HG02678 (cell line): Measurements from ENCODE around the gene RAET1L.
"Not testable (repeated sequence)": the region's sequence is repeated elsewhere in the genome, so short reads cannot be mapped to it uniquely, and the experiment has no call there.

Source experiments
- ATAC-seq: cut with Tn5 transposase; IDR thresholded peaks from one replicate; pipeline ENCODE4 v1.9.1; 2021; ENCODE audit warnings: mild to moderate bottlenecking, moderate library complexity; ENCODE audit not compliant: unreplicated experiment

Gene RAET1L, protein sequence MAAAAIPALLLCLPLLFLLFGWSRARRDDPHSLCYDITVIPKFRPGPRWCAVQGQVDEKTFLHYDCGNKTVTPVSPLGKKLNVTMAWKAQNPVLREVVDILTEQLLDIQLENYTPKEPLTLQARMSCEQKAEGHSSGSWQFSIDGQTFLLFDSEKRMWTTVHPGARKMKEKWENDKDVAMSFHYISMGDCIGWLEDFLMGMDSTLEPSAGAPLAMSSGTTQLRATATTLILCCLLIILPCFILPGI

DNA sequence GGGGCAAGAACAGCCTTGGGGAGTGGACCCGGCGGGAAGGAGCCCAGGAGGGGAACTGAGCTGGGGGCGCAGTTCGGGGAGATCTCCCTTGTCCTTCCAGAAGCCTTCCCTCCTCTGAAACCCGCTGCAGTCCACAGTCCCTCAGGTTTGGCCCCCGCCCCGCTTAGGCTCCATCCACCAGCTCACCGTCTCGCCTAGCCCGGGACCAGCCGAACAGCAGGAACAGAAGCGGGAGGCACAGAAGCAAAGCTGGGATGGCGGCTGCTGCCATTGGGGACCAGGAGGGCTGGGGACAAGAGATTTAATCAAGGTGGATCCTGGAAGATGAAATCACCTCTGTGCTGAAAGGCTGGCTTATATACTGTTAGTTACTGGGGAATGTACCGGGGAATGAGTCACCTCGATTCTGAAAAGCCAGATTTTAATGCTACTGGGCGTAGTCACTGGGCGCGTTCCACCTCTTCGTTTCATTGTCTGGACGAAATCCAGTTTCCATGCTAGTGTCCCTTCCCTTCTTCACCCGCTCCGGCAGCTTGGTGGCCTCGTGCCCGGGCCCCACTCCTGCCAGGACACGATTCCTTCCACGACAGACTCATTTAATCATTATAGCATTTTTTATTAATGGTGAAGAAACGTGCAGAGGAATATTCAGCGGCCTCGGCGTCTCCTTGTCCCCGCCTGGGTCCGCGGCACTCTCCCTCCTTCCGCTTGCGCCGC is at the start of gene RAET1L:
TSS of gene RAET1L (minus strand) at position 332 of the 717 bp plus-strand sequence. CDS start at position 271, 61 bp downstream.
- ATAC-seq = no peak

- no peak for ATAC-seq
Observed at GRCh38 chr6:150075034-150075421, 49.7 kb upstream of the RAET1L start.

DNA sequence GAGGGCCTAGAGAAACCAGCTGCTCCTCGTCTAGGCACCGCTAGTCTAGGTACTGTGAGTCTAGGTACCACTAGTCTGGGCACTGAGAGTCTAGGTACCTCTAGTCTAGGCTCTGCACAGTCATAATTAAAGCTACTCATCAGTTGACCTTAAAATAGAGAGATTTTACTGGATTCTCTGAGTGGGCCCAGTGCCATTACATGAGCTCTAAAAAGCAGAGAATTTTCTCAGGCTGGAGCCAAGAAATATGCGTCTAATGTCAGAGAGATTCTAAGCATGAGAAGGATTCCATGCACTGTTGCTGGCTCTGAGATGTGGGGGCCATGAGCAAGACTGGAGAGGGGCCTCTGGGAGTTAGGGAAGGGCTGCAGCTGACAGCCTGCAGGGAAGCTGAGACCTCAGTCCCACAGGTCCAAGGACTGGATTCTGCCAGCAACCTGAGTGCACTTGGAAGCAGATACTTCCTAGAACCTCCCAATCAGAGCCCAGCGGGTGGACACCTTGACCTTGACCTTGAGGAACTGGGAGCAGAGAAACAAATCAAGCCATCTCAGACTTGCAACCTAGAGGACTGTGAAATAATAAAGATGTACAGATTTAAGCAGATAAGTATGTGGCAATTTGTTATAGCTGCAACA is 49.2 kb upstream of the RAET1L start:
- not testable (repeated sequence) for ATAC-seq

DNA sequence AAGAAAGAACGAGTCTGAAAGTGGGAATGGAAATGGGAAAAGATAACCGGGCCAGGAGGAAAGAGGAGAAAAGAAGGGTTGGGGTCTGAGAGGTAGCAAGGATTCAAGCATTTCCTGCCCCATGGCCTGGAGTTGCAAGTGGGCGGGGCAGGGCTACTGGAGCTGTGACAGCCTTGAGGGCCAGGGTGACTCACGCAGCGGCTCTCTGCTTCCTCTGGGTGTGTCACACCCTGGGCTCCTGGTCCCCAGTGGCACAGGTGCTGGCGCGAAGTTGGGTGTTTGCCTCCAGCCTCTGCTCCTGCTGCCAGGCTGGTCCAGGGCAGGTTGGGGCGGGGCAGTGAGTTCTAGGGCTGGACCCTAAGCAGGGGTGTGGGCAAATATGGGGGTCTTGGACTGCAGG is 46.9 kb upstream of the RAET1L start:
- ATAC-seq = no peak

- no peak for ATAC-seq
Observed at GRCh38 chr6:150070236-150070818, 45.0 kb upstream of the RAET1L start.

DNA sequence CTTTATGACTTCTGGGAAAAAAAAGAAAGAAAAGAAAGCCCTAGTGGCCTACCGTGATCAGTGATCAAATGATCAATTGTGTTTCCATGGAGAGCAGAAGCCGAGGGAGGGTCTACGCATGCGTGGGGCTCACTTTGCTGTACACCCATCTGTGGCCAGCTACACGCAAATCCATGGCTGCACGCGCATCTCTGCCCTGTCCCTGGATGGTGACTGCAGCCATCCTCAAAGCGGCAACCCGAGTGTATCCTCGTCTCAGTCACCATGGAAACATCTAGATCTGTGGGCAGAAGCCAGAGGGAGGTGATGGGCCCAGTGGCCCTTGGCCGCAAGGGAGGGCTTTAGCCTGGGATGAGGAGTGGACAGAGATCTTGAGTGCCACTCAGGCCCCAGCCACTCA is 44.4 kb upstream of the RAET1L start:
- ATAC-seq = no peak

DNA sequence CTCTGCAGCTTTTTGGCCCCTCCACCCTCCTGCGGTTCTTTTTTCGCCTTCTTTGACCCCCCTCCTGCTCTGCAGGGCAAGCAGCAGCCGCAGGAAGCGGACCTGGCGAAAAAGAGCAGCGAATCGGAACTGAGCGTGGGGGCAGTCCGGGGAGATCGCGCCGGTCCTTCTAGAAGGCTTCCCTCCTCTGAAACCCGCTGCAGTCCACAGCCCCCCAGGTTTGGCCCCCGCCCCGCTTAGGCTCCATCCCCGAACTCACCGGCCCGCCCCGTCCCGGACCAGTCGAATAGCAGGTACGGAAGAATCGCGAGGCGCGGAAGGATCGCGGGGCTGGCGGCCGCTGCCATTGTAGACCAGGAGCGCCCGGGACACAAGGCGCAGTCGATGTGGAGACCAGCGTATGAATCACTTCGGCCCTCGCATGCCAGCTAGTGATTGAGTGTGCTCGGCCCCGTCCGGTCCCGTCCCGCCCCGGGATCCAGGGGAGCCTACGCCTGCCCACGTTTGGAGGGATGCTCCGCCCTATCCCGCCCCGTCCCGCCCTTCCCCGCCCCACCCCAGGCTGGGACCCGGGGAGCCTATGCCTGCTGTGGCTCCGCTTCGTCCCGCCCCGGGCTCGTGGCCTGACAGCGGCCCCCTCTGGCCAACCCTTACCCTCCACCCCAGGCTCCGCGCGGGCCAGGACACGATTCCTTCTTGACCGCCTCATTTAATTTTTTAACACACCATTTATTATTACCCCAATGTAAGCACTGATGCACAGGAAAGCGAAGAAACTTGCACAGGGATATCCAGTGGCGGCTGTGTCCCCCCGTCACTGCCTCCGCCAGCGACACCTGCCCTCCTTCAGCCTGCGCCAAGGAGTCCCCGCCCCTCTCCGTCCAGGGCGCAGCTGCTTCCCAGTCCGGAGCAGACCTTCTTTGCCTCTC is 43.7 kb upstream of the RAET1L start, which contains the start of gene ULBP3:
TSS of gene ULBP3 (minus strand) at position 402 of the 929 bp plus-strand sequence. CDS start at position 347, 55 bp downstream.
- ATAC-seq = peak; percentile 74

DNA sequence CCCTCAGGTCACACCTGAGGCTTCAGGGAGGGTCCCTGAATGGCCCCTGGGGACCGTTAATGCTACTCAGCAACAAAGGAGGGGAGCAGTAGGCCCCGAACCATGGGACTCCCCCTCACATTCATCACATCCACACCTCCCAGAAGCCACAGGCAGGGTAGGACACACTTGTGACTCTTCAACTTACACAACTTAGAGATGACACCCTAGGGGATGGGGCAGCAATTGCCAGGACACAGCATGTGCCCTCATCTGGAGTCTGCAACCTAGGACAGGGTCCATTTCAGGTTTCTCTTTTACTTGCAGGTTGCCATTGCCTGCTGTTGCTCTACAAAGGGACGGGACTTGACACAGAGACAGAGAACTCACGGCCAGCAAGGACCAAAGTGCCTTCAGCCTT is 42.8 kb upstream of the RAET1L start:
- ATAC-seq = no peak

- no peak for ATAC-seq
Observed at GRCh38 chr6:150065083-150065482, 39.8 kb upstream of the RAET1L start.

DNA sequence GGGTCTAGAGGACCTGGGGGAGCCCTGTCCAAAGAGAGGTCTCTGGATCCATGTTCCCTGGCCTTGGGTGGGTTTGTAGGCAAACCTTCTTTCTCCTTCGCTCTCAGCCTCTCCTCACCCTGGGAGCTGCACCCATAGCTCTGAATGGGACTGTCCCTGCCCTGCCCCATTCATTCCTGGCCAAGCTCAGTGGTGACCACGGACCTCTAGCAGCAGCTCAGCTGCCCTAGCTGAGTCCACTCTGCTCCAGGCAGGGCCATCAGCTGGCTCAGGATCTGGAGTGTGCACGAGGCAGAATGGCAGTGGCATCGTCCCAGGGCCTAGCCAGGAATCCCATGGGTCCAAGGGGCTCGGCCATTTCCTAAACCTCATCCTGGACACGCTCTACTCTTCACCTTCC is 38.3 kb upstream of the RAET1L start:
- ATAC-seq = no peak

DNA sequence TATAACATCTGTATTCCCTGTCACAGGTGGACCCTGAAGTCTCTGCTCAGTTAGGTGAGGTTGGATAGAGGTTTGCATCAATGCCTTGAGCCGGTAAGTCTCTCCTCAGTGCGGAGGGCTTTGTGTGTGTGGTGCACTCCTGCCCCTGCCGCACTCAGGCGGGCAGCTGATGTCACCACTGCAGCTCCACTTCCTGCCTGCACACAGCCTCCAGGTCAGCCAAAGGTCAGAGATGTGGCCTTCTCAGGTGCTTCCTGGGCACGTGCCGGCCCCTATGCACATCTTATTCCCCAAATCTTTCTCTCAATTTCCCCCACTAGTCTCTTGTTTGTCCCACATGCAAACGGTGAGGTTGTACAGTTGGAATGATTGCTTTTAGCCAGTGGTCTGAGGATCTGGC is 34.6 kb upstream of the RAET1L start:
- ATAC-seq = not testable (repeated sequence)

GRCh38 chr6:150058986-150059385 is 33.7 kb upstream of the RAET1L start:
- no peak for ATAC-seq

DNA sequence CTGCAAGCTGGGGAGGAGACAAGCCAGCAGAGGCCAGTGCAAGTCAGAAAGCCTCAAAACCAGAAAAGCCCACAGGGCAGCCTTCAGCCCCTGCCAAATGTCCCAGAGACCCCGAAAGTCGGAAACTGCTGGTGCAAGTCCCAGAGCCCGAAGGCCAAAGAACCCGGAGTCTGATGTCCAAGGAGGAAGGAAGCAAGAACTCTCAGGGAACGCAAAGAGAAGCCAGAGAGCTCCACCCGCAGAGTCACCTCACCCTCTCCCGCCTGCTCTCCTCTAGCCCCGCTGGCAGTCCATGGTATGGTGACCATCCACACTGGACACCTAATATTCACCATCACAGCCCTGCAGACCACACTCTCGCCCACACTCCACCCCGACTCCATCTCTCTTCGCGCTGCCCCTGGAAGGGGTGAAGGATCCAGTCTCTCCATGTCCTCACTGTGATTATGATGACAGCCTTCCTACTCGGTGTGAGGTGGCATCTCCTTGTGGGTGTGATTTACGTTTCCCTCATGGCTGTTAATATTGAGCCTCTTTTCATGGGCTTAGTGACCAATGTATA is 33.0 kb upstream of the RAET1L start:
- no peak for ATAC-seq

- ATAC-seq = no peak
Observed at GRCh38 chr6:150057501-150057951, 32.2 kb upstream of the RAET1L start.

- ATAC-seq = no peak
Observed at GRCh38 chr6:150056916-150057315, 31.6 kb upstream of the RAET1L start.

DNA sequence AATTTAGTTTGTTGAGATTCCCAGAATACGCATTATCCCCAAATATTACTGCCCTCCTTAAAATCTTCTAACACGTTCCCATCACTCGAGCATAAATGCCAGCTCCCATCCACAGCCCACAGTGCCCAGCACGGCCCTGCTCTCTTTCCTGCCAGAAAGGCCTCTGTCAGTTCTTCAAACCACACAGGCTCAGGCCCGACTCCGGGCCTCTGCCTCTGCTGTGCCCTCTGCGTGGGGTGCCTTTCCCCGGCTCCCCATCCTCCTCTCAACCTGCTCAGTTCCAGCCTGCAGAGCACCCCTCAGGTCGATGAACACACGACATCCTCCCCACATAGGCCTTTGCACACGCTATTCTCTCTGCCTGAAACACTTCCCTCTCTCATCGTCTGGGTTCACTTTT is 30.8 kb upstream of the RAET1L start:
- ATAC-seq = no peak

- no peak for ATAC-seq
Observed at GRCh38 chr6:150055131-150055530, 29.8 kb upstream of the RAET1L start.

DNA sequence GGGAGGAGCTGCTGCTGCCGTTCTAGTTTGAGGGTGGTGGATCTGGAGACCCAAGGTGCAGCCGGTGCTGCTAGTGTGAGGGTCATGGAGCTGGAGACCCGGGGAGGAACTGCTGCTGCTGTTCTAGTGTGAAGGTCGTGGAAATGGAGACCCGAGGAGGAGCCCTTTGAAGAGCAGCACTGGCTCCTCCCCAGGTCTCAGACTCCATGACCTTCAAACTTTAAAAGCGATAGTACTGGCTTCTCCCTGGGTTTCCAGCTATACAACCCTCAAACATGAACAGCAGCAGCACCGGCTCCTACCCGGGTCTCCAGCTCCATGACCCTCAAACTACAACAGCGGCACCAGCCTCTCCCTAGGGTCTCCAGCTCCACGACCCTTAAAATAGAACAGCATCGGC is 28.1 kb upstream of the RAET1L start:
- ATAC-seq = no peak

GRCh38 chr6:150050846-150051245 is 25.5 kb upstream of the RAET1L start:
- no peak for ATAC-seq

DNA sequence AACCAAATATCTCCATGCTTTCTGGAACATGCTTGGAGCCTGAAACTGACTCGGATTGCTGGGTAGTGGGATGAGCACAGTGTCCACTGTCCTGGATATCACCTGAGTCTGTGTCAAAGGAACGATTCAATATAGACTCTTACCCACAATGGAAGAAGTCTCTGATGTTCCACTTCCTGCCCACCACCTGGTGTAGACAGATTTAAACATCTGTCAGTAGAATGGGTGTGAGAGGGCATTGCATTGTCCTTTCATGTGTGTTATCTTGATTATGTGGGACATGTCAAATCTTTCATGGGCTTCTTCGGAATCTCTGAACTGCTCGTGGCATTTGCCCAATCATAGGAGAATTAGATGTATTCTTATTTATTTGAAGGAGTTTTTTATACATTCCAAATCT is 22.8 kb upstream of the RAET1L start:
- no peak for ATAC-seq
